Measurements from ENCODE around the gene OR2S2. TPM values are rescaled to one million over a fixed set of nuclear protein-coding genes. Genes with fewer than 3 reads are reported as not detected.

OR2S2 gene
- total RNA-seq, 2 experiments from 2014 or later, result not detected

- Mint-ChIP-seq H3K4me3 (no peak overlapping the region), H3K9me3 (peaks cover 2% of the 10 kb centered on the region), H3K27me3 (no peaks in the 10 kb centered on the region), H3K27ac (no peak overlapping the region), H3K36me3 (ENCODE audit: low read depth) (no peaks in the 10 kb centered on the region), H3K4me1 (ENCODE audit: low read depth) (peaks cover 53% of the 10 kb centered on the region)
- H3K4me3 ChIP-seq (ENCODE audit: low read length), result no peak overlapping the region
- DNase-seq (no peak), ATAC-seq (ENCODE audit: poor library complexity) (no peak)
- H3K36me3 ChIP-seq (ENCODE audit: insufficient read depth, low read length), result no peaks in the 10 kb centered on the region
- TF ChIP-seq CTCF (IDR thresholded peaks at IDR 0.05), result no peak
- H3K9me3 ChIP-seq (ENCODE audit: control insufficient read depth in 1 of 2, insufficient read depth in 1 of 2, low read length in 2 of 2), result no peaks in the 10 kb centered on the region
- ChIA-PET CTCF (no interaction called here), POLR2A (interaction anchor here (1.1 kb wide), 1 partner anchor 25 kb away, joined by 3 read pairs; no protein-coding TSS in a partner anchor)
- intact Hi-C loops (cut with DNase I, micrococcal nuclease), result no loop called here
- no peaks in the 10 kb centered on the region for H3K27me3 ChIP-seq (ENCODE audit: control insufficient read depth in 1 of 2, insufficient read depth in 2 of 2, low read length in 2 of 2)
- H3K4me1 ChIP-seq (ENCODE audit: insufficient read depth, low read length), result peaks cover 13% of the 10 kb centered on the region
- H3K27ac ChIP-seq (ENCODE audit: low read depth in 1 of 2, low read length in 2 of 2), result no peak overlapping the region
These were observed 24.3 kb downstream of the OR2S2 start for GRCh38 chr9:35933550-35934067.

- Histone ChIP-seq H3K27ac (ENCODE audit: low read depth in 1 of 2, low read length in 2 of 2) (no peak overlapping the region), H3K4me3 (ENCODE audit: low read length) (no peak overlapping the region), H3K9me3 (ENCODE audit: control insufficient read depth in 1 of 2, insufficient read depth in 1 of 2, low read length in 2 of 2) (no peaks in the 10 kb centered on the region), H3K27me3 (ENCODE audit: control insufficient read depth in 1 of 2, insufficient read depth in 2 of 2, low read length in 2 of 2) (no peaks in the 10 kb centered on the region), H3K4me1 (ENCODE audit: insufficient read depth, low read length) (peaks cover 6% of the 10 kb centered on the region), H3K36me3 (ENCODE audit: insufficient read depth, low read length) (no peaks in the 10 kb centered on the region)
- DNase-seq (peak in 2 of 14 experiments; percentile 32 to 57), ATAC-seq (ENCODE audit: poor library complexity) (peak; percentile 71)
- ChIA-PET CTCF (interaction anchor here (0.6 kb wide), 1 partner anchor 1517 kb away, joined by 3 read pairs; no protein-coding TSS in a partner anchor), POLR2A (no interaction called here)
- no peak for TF ChIP-seq CTCF (IDR thresholded peaks at IDR 0.05)
- intact Hi-C loops (cut with DNase I, micrococcal nuclease), result no loop called here
- Mint-ChIP-seq H3K27me3 (no peaks in the 10 kb centered on the region), H3K4me1 (ENCODE audit: low read depth) (peaks cover 44% of the 10 kb centered on the region), H3K9me3 (peaks cover 2% of the 10 kb centered on the region), H3K27ac (no peak overlapping the region), H3K36me3 (ENCODE audit: low read depth) (no peaks in the 10 kb centered on the region), H3K4me3 (no peak overlapping the region)
These were observed 25.2 kb downstream of the OR2S2 start for GRCh38 chr9:35932735-35933134.

GRCh38 chr9:35930989-35931388 is 27.0 kb downstream of the OR2S2 start:
- ATAC-seq (ENCODE audit: poor library complexity), result no peak
- CTCF ChIA-PET, result no interaction called here
- POLR2A ChIA-PET, result no interaction called here

More at GRCh38 chr9:35930989-35931388, 27.0 kb downstream of the OR2S2 start:
- H3K4me1 Mint-ChIP-seq (ENCODE audit: low read depth), result peaks cover 27% of the 10 kb centered on the region
- H3K27ac Mint-ChIP-seq, result no peak overlapping the region
- Histone ChIP-seq H3K4me3 (ENCODE audit: low read length) (no peak overlapping the region), H3K9me3 (ENCODE audit: control insufficient read depth in 1 of 2, insufficient read depth in 1 of 2, low read length in 2 of 2) (no peaks in the 10 kb centered on the region), H3K4me1 (ENCODE audit: insufficient read depth, low read length) (peaks cover 3% of the 10 kb centered on the region), H3K27me3 (ENCODE audit: control insufficient read depth in 1 of 2, insufficient read depth in 2 of 2, low read length in 2 of 2) (no peaks in the 10 kb centered on the region), H3K27ac (ENCODE audit: low read depth in 1 of 2, low read length in 2 of 2) (no peak overlapping the region), H3K36me3 (ENCODE audit: insufficient read depth, low read length) (no peaks in the 10 kb centered on the region)
- intact Hi-C loops (cut with DNase I, micrococcal nuclease), result no loop called here
- no peaks in the 10 kb centered on the region for H3K27me3 Mint-ChIP-seq
- no peak for DNase-seq
- no peak overlapping the region for H3K4me3 Mint-ChIP-seq
- H3K9me3 Mint-ChIP-seq, result no peaks in the 10 kb centered on the region
- H3K36me3 Mint-ChIP-seq (ENCODE audit: low read depth), result no peaks in the 10 kb centered on the region
- TF ChIP-seq CTCF (IDR thresholded peaks at IDR 0.05), result no peak
